HepG2 (cell line): ENCODE data around the gene MAP2K7. TPM values are rescaled to one million over a fixed set of nuclear protein-coding genes. Genes with fewer than 3 reads are reported as not detected.

Experiments
- ATF7 ChIP-seq, 2 experiments: fragments of 450-650 bp in 1 of 2; sonication (generic) in 1 of 2; formaldehyde crosslinking in 1 of 2; IDR thresholded peaks; 2 replicates each; pipeline versions ENCODE4 v1.4.0 to v1.6.1; 2016 to 2020; ENCODE audit warnings: antibody characterized with exemption in 1 of 2, mild to moderate bottlenecking in 1 of 2, missing genetic modification reagents in 1 of 2
- EHMT2 ChIP-seq: fragments of 200-600 bp; sonication (generic); IDR thresholded peaks from 2 replicates; pipeline ENCODE4 v1.7.0; 2017; ENCODE audit warnings: antibody characterized with exemption, low read depth, low read length, borderline replicate concordance
- FOSL2 ChIP-seq: sonication (generic); formaldehyde crosslinking; IDR thresholded peaks from 2 replicates; pipeline ENCODE4 v1.4.0; 2020; ENCODE audit warnings: missing genetic modification reagents
- GATA4 ChIP-seq: sonication (generic); IDR thresholded peaks from 2 replicates; pipeline ENCODE4 v1.6.1; 2016; ENCODE audit warnings: antibody characterized with exemption, low read depth, borderline replicate concordance
- GATAD1 ChIP-seq: IDR thresholded peaks from 2 replicates; pipeline ENCODE4 v1.6.1; 2016; ENCODE audit warnings: missing genetic modification reagents, missing compliant biosample characterization
- HHEX ChIP-seq: IDR thresholded peaks from 2 replicates; pipeline ENCODE4 v1.6.1; 2016; ENCODE audit warnings: control low read depth
- IKZF1 ChIP-seq: fragments of 450-650 bp; IDR thresholded peaks from 2 replicates; pipeline ENCODE4 v1.7.1; 2016
- MBD4 ChIP-seq: IDR thresholded peaks from 2 replicates; pipeline ENCODE4 v1.6.1; 2012; ENCODE audit warnings: low read length, inconsistent platforms, borderline replicate concordance
- NBN ChIP-seq: fragments of 450-650 bp; conservative IDR thresholded peaks from 2 replicates; pipeline ENCODE4 v1.6.1; 2017
- NFE2L2 ChIP-seq: fragments of 150-350 bp; IDR thresholded peaks from 2 replicates; pipeline ENCODE4 v1.6.1; 2014; ENCODE audit warnings: low read length
- POGK ChIP-seq: sonication (generic); formaldehyde crosslinking; conservative IDR thresholded peaks from 2 replicates; pipeline ENCODE4 v1.8.0; 2022; ENCODE audit warnings: mild to moderate bottlenecking, moderate library complexity, missing genetic modification reagents
- RBFOX2 ChIP-seq: fragments of 200-400 bp; formaldehyde crosslinking; IDR thresholded peaks from 2 replicates; pipeline ENCODE4 v1.6.1; 2017; ENCODE audit warnings: low read depth, mild to moderate bottlenecking, low read length
- RFX5 ChIP-seq: IDR thresholded peaks from 2 replicates; pipeline ENCODE4 v1.6.1; 2011; ENCODE audit warnings: low read depth, low read length, improper control_type of control experiment
- SOX5 ChIP-seq: IDR thresholded peaks from 2 replicates; pipeline ENCODE4 v1.6.1; 2016; ENCODE audit warnings: borderline replicate concordance
- SP2 ChIP-seq: sonication (generic); formaldehyde crosslinking; IDR thresholded peaks from 2 replicates; pipeline ENCODE4 v1.5.1; 2020; ENCODE audit warnings: mild to moderate bottlenecking, missing genetic modification reagents
- ZBTB1 ChIP-seq: sonication (generic); formaldehyde crosslinking; IDR thresholded peaks from 2 replicates; pipeline ENCODE4 v1.4.0; 2020; ENCODE audit warnings: missing genetic modification reagents, borderline replicate concordance
- ZNF282 ChIP-seq: fragments of 450-650 bp; IDR thresholded peaks from 2 replicates; pipeline ENCODE4 v1.6.1; 2018; ENCODE audit not compliant: partially characterized antibody
- ZNF530 ChIP-seq: sonication (generic); formaldehyde crosslinking; IDR thresholded peaks from 2 replicates; pipeline ENCODE4 v1.5.0; 2020; ENCODE audit warnings: low read depth, mild to moderate bottlenecking, missing genetic modification reagents
- ZNF546 ChIP-seq: sonication (generic); formaldehyde crosslinking; conservative IDR thresholded peaks from 2 replicates; pipeline ENCODE4 v1.8.1; 2023; ENCODE audit warnings: mild to moderate bottlenecking, missing genetic modification reagents
- ZNF788 ChIP-seq: sonication (generic); formaldehyde crosslinking; IDR thresholded peaks from 2 replicates; pipeline ENCODE4 v1.5.0; 2020; ENCODE audit warnings: mild to moderate bottlenecking, missing genetic modification reagents, borderline replicate concordance
- polyA plus RNA-seq, 8 experiments: library from polyadenylated mRNA; depleted of rRNA in 3 of 8; stranded (reverse) in 7 of 8; unstranded in 1 of 8; fragments of >200 nt; fragmentation: Illumina TruSeq in 4 of 8; extraction: Trizol in 4 of 8; gene quantifications; 2 replicates each; pipeline versions ENCODE4 v1.2.1 to v1.2.3, GENCODE V29; 2011 to 2016; ENCODE audit warnings: low read depth in 4 of 8, missing spikeins in 1 of 8, mixed read lengths in 1 of 8; ENCODE audit not compliant: insufficient read depth in 1 of 8
- total RNA-seq, 5 experiments: library from RNA; depleted of rRNA; stranded (reverse); fragments of >200 nt; fragmentation: Illumina TruSeq; extraction: Trizol; gene quantifications; 2 replicates each; pipeline ENCODE4 v1.2.3, GENCODE V29; 2016; ENCODE audit warnings: low read depth in 1 of 5
- TF ChIP-seq, protein P1 (sequence below): sonication (generic); formaldehyde crosslinking; IDR thresholded peaks from 2 replicates; pipeline ENCODE4 v1.9.0; 2021; ENCODE audit warnings: mild to moderate bottlenecking, missing genetic modification reagents
- TF ChIP-seq, protein P2 (sequence below): IDR thresholded peaks from 2 replicates; pipeline ENCODE4 v1.6.1; 2016

The MAP2K7 gene
- total and polyA plus RNA-seq, 2 of the 13 experiments (the other 11 are each of a cell fraction or from before 2014, with no cell fraction given), result 9.0 to 10.8 TPM

GRCh38 chr19:7903244-7904073 lies at the start of gene MAP2K7 (continued):
- TF ChIP-seq SOX5 (CRISPR knock-in tag) (peak; percentile 50), ZNF788 (peak; percentile 86), RBFOX2 (peak; percentile 94), FOSL2 (CRISPR knock-in tag) (peak; percentile 57), GATA4 (no peak; the same call in 1 of the 2 replicates), MBD4 (no peak), ZNF546 (CRISPR knock-in tag) (peak; percentile 57), RFX5 (no peak), SP2 (CRISPR knock-in tag) (peak; percentile 29), POGK (CRISPR knock-in tag) (peak; percentile 92), NFE2L2 (no peak), ZNF282 (no peak), ATF7 (IDR thresholded peaks at IDR 0.05) (peak; percentile 70; the same call in 1 of the 2 replicates), ATF7 (CRISPR knock-in tag; IDR thresholded peaks at IDR 0.05) (0 out of 2 replicates have a peak, but pooled peaks have one; percentile 49), IKZF1 (no peak), ZNF530 (CRISPR knock-in tag) (no peak), NBN (no peak), EHMT2 (no peak), ZBTB1 (CRISPR knock-in tag) (no peak), GATAD1 (CRISPR knock-in tag) (peak; percentile 80), HHEX (no peak)
- TF ChIP-seq, protein P1, sequence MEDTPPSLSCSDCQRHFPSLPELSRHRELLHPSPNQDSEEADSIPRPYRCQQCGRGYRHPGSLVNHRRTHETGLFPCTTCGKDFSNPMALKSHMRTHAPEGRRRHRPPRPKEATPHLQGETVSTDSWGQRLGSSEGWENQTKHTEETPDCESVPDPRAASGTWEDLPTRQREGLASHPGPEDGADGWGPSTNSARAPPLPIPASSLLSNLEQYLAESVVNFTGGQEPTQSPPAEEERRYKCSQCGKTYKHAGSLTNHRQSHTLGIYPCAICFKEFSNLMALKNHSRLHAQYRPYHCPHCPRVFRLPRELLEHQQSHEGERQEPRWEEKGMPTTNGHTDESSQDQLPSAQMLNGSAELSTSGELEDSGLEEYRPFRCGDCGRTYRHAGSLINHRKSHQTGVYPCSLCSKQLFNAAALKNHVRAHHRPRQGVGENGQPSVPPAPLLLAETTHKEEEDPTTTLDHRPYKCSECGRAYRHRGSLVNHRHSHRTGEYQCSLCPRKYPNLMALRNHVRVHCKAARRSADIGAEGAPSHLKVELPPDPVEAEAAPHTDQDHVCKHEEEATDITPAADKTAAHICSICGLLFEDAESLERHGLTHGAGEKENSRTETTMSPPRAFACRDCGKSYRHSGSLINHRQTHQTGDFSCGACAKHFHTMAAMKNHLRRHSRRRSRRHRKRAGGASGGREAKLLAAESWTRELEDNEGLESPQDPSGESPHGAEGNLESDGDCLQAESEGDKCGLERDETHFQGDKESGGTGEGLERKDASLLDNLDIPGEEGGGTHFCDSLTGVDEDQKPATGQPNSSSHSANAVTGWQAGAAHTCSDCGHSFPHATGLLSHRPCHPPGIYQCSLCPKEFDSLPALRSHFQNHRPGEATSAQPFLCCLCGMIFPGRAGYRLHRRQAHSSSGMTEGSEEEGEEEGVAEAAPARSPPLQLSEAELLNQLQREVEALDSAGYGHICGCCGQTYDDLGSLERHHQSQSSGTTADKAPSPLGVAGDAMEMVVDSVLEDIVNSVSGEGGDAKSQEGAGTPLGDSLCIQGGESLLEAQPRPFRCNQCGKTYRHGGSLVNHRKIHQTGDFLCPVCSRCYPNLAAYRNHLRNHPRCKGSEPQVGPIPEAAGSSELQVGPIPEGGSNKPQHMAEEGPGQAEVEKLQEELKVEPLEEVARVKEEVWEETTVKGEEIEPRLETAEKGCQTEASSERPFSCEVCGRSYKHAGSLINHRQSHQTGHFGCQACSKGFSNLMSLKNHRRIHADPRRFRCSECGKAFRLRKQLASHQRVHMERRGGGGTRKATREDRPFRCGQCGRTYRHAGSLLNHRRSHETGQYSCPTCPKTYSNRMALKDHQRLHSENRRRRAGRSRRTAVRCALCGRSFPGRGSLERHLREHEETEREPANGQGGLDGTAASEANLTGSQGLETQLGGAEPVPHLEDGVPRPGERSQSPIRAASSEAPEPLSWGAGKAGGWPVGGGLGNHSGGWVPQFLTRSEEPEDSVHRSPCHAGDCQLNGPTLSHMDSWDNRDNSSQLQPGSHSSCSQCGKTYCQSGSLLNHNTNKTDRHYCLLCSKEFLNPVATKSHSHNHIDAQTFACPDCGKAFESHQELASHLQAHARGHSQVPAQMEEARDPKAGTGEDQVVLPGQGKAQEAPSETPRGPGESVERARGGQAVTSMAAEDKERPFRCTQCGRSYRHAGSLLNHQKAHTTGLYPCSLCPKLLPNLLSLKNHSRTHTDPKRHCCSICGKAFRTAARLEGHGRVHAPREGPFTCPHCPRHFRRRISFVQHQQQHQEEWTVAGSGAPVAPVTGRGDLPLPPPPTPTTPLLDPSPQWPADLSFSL (CRISPR knock-in tag), result no peak
- TF ChIP-seq, protein P2, sequence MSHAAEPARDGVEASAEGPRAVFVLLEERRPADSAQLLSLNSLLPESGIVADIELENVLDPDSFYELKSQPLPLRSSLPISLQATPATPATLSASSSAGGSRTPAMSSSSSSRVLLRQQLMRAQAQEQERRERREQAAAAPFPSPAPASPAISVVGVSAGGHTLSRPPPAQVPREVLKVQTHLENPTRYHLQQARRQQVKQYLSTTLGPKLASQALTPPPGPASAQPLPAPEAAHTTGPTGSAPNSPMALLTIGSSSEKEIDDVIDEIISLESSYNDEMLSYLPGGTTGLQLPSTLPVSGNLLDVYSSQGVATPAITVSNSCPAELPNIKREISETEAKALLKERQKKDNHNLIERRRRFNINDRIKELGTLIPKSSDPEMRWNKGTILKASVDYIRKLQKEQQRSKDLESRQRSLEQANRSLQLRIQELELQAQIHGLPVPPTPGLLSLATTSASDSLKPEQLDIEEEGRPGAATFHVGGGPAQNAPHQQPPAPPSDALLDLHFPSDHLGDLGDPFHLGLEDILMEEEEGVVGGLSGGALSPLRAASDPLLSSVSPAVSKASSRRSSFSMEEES (CRISPR knock-in tag), result peak; percentile 91; the same call in 1 of the 2 replicates
